Natural killer cell (primary cell): ENCODE results near the gene SEMA4C. TPM values are rescaled to one million over a fixed set of nuclear protein-coding genes. Genes with fewer than 3 reads are reported as not detected.

ENCODE experiments used
- ATAC-seq, 3 donors: fragments of 150-1000 bp in 2 of 3; fragments of 200-7000 bp in 1 of 3; cut with Tn5 transposase; 1 replicate in 1 of 3; 2 replicates in 2 of 3; pipeline ENCODE4 v1.10.0; 2021; ENCODE audit warnings: mild to moderate bottlenecking in 2 of 3, moderate library complexity in 2 of 3
- DNase-seq, 2 donors: peaks; one replicate each; pipeline versions ENCODE4 v3.0.0 to v3.0.0-alpha.2; 2013 to 2021; ENCODE audit warnings: mixed read lengths in 1 of 2
- H3K27ac ChIP-seq: one replicate; pipeline ENCODE4 v1.5.1; 2013; ENCODE audit warnings: mild to moderate bottlenecking, low read length
- H3K27me3 ChIP-seq: one replicate; pipeline ENCODE4 v1.6.1; 2013; ENCODE audit warnings: low read length; ENCODE audit not compliant: control insufficient read depth, insufficient read depth
- H3K36me3 ChIP-seq: one replicate; pipeline ENCODE4 v1.6.1; 2013; ENCODE audit warnings: low read length; ENCODE audit not compliant: control insufficient read depth, insufficient read depth
- H3K4me1 ChIP-seq: one replicate; pipeline ENCODE4 v1.6.1; 2013; ENCODE audit warnings: low read length; ENCODE audit not compliant: control insufficient read depth, insufficient read depth
- H3K4me3 ChIP-seq: one replicate; pipeline ENCODE4 v1.5.1; 2013; ENCODE audit warnings: low read length
- H3K9me3 ChIP-seq: one replicate; pipeline ENCODE4 v1.6.1; 2013; ENCODE audit warnings: low read length; ENCODE audit not compliant: control insufficient read depth, insufficient read depth
- H3K27ac Mint-ChIP-seq, 2 donors: one replicate each; pipeline ENCODE4 v1.8.0; 2022; ENCODE audit warnings: mild to moderate bottlenecking in 2 of 2, mixed read lengths in 2 of 2, moderate library complexity in 1 of 2
- H3K27me3 Mint-ChIP-seq, 2 donors: one replicate each; pipeline ENCODE4 v1.8.0; 2022; ENCODE audit warnings: low read depth in 2 of 2, mixed read lengths in 2 of 2
- H3K36me3 Mint-ChIP-seq: one replicate; pipeline ENCODE4 v1.8.0; 2022; ENCODE audit warnings: mixed read lengths
- H3K4me1 Mint-ChIP-seq, 2 donors: one replicate each; pipeline ENCODE4 v1.8.0; 2022; ENCODE audit warnings: mixed read lengths in 2 of 2
- H3K4me3 Mint-ChIP-seq: one replicate; pipeline ENCODE4 v1.8.0; 2022; ENCODE audit warnings: mild to moderate bottlenecking, moderate library complexity, mixed read lengths
- H3K9me3 Mint-ChIP-seq, 2 donors: one replicate each; pipeline ENCODE4 v1.8.0; 2022; ENCODE audit warnings: mixed read lengths in 2 of 2
- WGBS: methylation state at CpG from one replicate; pipeline ENCODE4 v1.1.7; 2013; ENCODE audit warnings: missing lambda C conversion rate; ENCODE audit not compliant: insufficient coverage; 5-methylcytosine and 5-hydroxymethylcytosine counted together
- intact Hi-C: fragments of 100-400 bp; cut with micrococcal nuclease; formaldehyde crosslinking; loops from one replicate; pipeline ENCODE4 v1.14.2; 2022
- total RNA-seq, 4 donors: library from RNA; stranded (reverse); fragments of 120-200 nt in 1 of 4; gene quantifications; one replicate each; pipeline versions ENCODE4 v1.2.3 to v1.2.4, GENCODE V29; 2013 to 2022
- TF ChIP-seq, protein P1 (sequence below): fragments of 200-600 bp; IDR thresholded peaks from one replicate; pipeline ENCODE4 v1.8.0; 2022; ENCODE audit warnings: antibody characterized with exemption

Gene SEMA4C
- total RNA-seq, 3 donors from 2014 or later (not counting 1 experiment from before 2014, with no cell fraction given): 51.8 to 78.1 (median 65.8) TPM

DNA sequence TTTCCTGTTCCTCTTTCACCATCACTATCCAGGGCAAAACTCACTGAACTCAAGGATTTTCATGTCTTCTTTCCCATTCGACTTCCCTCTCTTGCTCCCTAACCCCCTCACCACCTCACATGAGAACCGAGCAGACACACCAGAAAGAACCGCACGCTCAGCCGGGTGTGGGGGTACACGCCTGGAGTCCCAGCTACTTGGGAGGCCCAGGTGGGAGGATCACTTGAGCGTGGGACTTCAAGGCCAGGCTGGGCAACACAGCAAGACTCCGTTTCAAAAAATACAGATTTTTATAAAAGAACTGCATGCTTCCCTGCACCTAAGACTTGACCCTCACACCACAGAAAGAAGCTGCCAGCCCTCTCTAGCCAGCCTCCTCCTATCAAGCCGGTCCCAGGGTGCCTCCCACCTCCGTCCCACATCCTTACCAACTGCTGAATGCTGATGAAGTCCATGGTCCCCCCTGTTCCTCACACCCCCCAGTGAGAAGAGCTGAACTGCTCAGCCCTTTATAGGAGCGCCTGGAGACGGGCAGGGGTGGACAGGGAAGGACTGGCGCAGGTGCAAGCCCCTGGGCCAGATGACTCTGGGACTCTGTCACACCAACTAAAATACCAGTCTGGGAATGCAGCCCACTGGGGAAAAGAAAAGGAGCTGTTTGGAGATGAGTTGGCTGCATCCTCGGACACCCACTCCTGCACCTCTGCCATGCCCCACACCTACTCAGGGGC lies 26.2 kb downstream of the SEMA4C start, which contains the start of gene ANKRD23:
Gene ANKRD23, minus strand, starts transcription at position 484 of the 731 bp plus-strand sequence. Its CDS starts 29 bp downstream, at position 455.
- WGBS: 97% methylated on average over 14 of the region's 14 CpGs
- H3K4me3 Mint-ChIP-seq: no peak within 1 kb of the TSS
- ATAC-seq: no peak
- no peak within 1 kb of the TSS for H3K4me3 ChIP-seq
- H3K36me3 ChIP-seq: peaks cover 12% of the 10 kb centered on the region
- DNase-seq: no peak
- peaks cover 17% of the 10 kb centered on the region for H3K4me1 ChIP-seq
- TF ChIP-seq, protein P1, sequence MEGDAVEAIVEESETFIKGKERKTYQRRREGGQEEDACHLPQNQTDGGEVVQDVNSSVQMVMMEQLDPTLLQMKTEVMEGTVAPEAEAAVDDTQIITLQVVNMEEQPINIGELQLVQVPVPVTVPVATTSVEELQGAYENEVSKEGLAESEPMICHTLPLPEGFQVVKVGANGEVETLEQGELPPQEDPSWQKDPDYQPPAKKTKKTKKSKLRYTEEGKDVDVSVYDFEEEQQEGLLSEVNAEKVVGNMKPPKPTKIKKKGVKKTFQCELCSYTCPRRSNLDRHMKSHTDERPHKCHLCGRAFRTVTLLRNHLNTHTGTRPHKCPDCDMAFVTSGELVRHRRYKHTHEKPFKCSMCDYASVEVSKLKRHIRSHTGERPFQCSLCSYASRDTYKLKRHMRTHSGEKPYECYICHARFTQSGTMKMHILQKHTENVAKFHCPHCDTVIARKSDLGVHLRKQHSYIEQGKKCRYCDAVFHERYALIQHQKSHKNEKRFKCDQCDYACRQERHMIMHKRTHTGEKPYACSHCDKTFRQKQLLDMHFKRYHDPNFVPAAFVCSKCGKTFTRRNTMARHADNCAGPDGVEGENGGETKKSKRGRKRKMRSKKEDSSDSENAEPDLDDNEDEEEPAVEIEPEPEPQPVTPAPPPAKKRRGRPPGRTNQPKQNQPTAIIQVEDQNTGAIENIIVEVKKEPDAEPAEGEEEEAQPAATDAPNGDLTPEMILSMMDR: no peak
- H3K27me3 Mint-ChIP-seq: no peaks in the 10 kb centered on the region
- H3K27me3 ChIP-seq: no peaks in the 10 kb centered on the region
- peak within 1 kb of the TSS; percentile 14 to 45 for H3K27ac Mint-ChIP-seq
- H3K27ac ChIP-seq: no peak within 1 kb of the TSS
- H3K9me3 Mint-ChIP-seq: no peaks in the 10 kb centered on the region
- no peaks in the 10 kb centered on the region for H3K9me3 ChIP-seq
- H3K36me3 Mint-ChIP-seq: no peaks in the 10 kb centered on the region
- intact Hi-C loops: no loop called here
- peaks cover 11 to 25% of the 10 kb centered on the region in 2 donors for H3K4me1 Mint-ChIP-seq

DNA sequence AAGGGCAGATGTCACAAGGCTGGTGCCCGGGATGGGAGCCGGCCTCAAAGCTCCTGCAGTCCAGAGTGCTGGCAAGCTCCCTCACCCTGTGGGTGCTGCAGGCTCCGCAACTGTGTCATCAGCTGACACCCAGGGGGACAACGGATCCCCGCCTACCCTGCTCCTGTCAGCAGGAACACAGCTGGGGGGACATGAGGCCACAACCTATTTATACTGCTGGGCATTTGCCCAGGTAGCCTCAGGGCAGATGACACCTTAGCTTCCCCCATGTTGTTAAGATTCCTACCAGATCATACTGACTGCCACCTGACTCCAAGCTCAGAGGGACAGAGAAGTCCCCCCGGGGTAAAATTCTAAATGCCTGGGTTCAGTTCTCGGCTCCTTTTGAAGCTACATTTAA lies 27.3 kb downstream of the SEMA4C start:
- Histone ChIP-seq H3K27ac (no peak overlapping the region), H3K27me3 (no peaks in the 10 kb centered on the region), H3K9me3 (no peaks in the 10 kb centered on the region), H3K4me3 (no peak overlapping the region), H3K4me1 (peaks cover 27% of the 10 kb centered on the region), H3K36me3 (peaks cover 6% of the 10 kb centered on the region)
- H3K27me3 Mint-ChIP-seq: no peaks in the 10 kb centered on the region
- no peaks in the 10 kb centered on the region for H3K36me3 Mint-ChIP-seq
- intact Hi-C loops: no loop called here
- TF ChIP-seq, protein P1: no peak
- no peaks in the 10 kb centered on the region for H3K9me3 Mint-ChIP-seq
- peak overlapping the region in 1 of 2 donors; percentile 15 for H3K27ac Mint-ChIP-seq
- peaks cover 11 to 25% of the 10 kb centered on the region in 2 donors for H3K4me1 Mint-ChIP-seq
- WGBS: 95% methylated on average over 7 of the region's 7 CpGs
- no peak for ATAC-seq
- H3K4me3 Mint-ChIP-seq: no peak overlapping the region
- no peak for DNase-seq

DNA sequence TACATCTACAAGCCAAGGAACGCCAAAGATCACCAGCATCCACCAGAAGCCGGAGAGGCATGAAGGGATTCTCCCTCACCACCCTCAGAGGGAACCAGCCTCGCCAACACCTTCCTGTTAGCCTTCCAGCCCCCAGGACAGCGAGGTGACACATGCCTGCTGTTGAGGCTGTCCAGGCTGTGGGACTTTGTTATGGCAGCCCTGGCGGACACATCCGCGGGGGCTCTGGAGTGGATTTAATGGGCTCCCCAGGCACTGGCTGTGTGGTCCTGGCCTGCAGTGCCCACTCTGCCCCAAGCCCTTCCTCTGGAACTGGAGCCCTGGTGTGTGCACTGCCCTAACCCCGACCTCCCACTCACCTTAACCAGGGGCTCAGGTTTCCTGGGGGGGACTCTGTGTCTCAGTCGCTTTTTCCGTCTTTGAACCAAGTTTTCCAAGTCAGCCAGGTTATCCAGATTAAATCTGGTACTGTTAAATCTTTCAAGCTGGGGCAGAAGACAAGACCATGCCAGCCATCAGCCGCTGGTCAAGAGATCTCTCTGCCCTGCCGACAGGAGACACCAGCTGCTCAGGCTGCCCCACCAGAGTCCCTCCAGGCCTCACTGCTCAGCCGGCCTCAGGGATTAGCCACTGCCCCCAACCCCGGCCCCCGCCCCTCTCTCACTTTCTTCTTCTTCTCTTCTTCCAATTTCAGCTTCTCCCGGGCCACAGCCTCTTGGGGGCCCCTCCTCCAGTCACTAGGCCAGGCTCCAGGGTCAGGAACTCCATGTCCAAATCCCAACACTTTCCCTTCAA lies 28.0 kb downstream of the SEMA4C start:
- no peak overlapping the region for H3K4me3 ChIP-seq
- H3K4me3 Mint-ChIP-seq: peak overlapping the region; percentile 31

More for the DNA sequence above, 28.0 kb downstream of the SEMA4C start:
- H3K9me3 ChIP-seq: no peaks in the 10 kb centered on the region
- DNase-seq (no peak), ATAC-seq (no peak)
- H3K4me1 Mint-ChIP-seq: peaks cover 11 to 25% of the 10 kb centered on the region in 2 donors
- H3K27ac Mint-ChIP-seq: peak overlapping the region in 1 of 2 donors; percentile 15
- no peaks in the 10 kb centered on the region for H3K9me3 Mint-ChIP-seq
- intact Hi-C loops: no loop called here
- TF ChIP-seq, protein P1: no peak
- H3K27ac ChIP-seq: no peak overlapping the region
- 95% methylated on average over 16 of the region's 16 CpGs for WGBS
- H3K4me1 ChIP-seq: peaks cover 27% of the 10 kb centered on the region
- H3K36me3 Mint-ChIP-seq: no peaks in the 10 kb centered on the region
- peaks cover 6% of the 10 kb centered on the region for H3K36me3 ChIP-seq
- H3K27me3 Mint-ChIP-seq: no peaks in the 10 kb centered on the region
- no peaks in the 10 kb centered on the region for H3K27me3 ChIP-seq
